NCI-H187 (cell line): ENCODE results near the gene APOL1.
"Not testable (repeated sequence)": the region's sequence is repeated elsewhere in the genome, so short reads cannot be mapped to it uniquely, and the experiment has no call there.

Source experiments
- DNase-seq, 2 experiments: peaks; one replicate each; lab custom pipeline; 2025; lab: John Stamatoyannopoulos, UW

APOL1 gene

GRCh38 chr22:36252754-36253522 is at the start of gene APOL1:
TSS of gene APOL1 (plus strand) at chr22:36253133. CDS start at chr22:36254956, 1,823 bp downstream.
- DNase-seq: no peak

GRCh38 chr22:36203441-36203840 is 49.5 kb upstream of the APOL1 start:
- not testable (repeated sequence) for DNase-seq

GRCh38 chr22:36204001-36204631 is 48.8 kb upstream of the APOL1 start:
- DNase-seq: no peak

- no peak for DNase-seq
These were observed 48.3 kb upstream of the APOL1 start for GRCh38 chr22:36204632-36205015.

- DNase-seq: not testable (repeated sequence)
These were observed 47.4 kb upstream of the APOL1 start for GRCh38 chr22:36205573-36205972.

GRCh38 chr22:36206255-36206654 is 46.7 kb upstream of the APOL1 start:
- DNase-seq: no peak

- no peak for DNase-seq
These were observed 44.7 kb upstream of the APOL1 start for GRCh38 chr22:36208162-36208765.

- no peak for DNase-seq
These were observed 44.0 kb upstream of the APOL1 start for GRCh38 chr22:36208914-36209313.

GRCh38 chr22:36209488-36209908 is 43.4 kb upstream of the APOL1 start:
- not testable (repeated sequence) for DNase-seq

- no peak for DNase-seq
These were observed 42.7 kb upstream of the APOL1 start for GRCh38 chr22:36210224-36210623.

- no peak for DNase-seq
These were observed 41.6 kb upstream of the APOL1 start for GRCh38 chr22:36211237-36211861.

- DNase-seq: no peak
These were observed 40.0 kb upstream of the APOL1 start for GRCh38 chr22:36212901-36213300.

GRCh38 chr22:36213586-36213985 is 39.3 kb upstream of the APOL1 start:
- DNase-seq: no peak

GRCh38 chr22:36215981-36216380 is 37.0 kb upstream of the APOL1 start:
- no peak for DNase-seq

GRCh38 chr22:36218648-36219193 is 34.2 kb upstream of the APOL1 start:
- no peak for DNase-seq

GRCh38 chr22:36220451-36220921 is 32.4 kb upstream of the APOL1 start:
- DNase-seq: no peak

GRCh38 chr22:36221799-36222751 is 30.9 kb upstream of the APOL1 start:
- no peak for DNase-seq

GRCh38 chr22:36222887-36223450 is 30.0 kb upstream of the APOL1 start:
- DNase-seq: no peak

GRCh38 chr22:36223504-36223903 is 29.4 kb upstream of the APOL1 start:
- DNase-seq: no peak

- DNase-seq: no peak
These were observed 28.7 kb upstream of the APOL1 start for GRCh38 chr22:36224245-36224644.
